Activated T-helper 1 cell treated with anti-CD3 and anti-CD28 coated beads, Interleukin-12 subunit alpha, Interleukin-12 subunit beta, Interleukin-2, Interleukin-4 antibody, amounts not matched to agents 30 ng/mL and 10 ng/mL and 1 ng/mL, durations not matched to agents 14 hours and 24 hours and 36 hours (primary cell): ENCODE measurements around the gene TMEM203. TPM values are rescaled to one million over a fixed set of nuclear protein-coding genes. Genes with fewer than 3 reads are reported as not detected.

Experiments
- DNase-seq: peaks from one replicate; pipeline ENCODE4 v3.0.0; 2021; ENCODE audit warnings: low spot score
- H3K27ac Mint-ChIP-seq: one replicate; pipeline ENCODE4 v1.8.0; 2021; ENCODE audit warnings: mild to moderate bottlenecking, mixed read lengths
- H3K27me3 Mint-ChIP-seq: one replicate; pipeline ENCODE4 v1.8.0; 2022; ENCODE audit warnings: mild to moderate bottlenecking, moderate library complexity, mixed read lengths; ENCODE audit not compliant: insufficient read depth
- H3K36me3 Mint-ChIP-seq: one replicate; pipeline ENCODE4 v1.8.0; 2021; ENCODE audit warnings: low read depth, mixed read lengths
- H3K4me1 Mint-ChIP-seq: one replicate; pipeline ENCODE4 v1.8.0; 2021; ENCODE audit warnings: low read depth, mixed read lengths
- H3K4me3 Mint-ChIP-seq: one replicate; pipeline ENCODE4 v1.8.0; 2021; ENCODE audit warnings: mild to moderate bottlenecking, moderate library complexity, mixed read lengths
- H3K9me3 Mint-ChIP-seq: one replicate; pipeline ENCODE4 v1.8.0; 2021; ENCODE audit warnings: mixed read lengths
- intact Hi-C: fragments of 100-400 bp; cut with micrococcal nuclease; formaldehyde crosslinking; loops from one replicate; pipeline ENCODE4 v1.15.1; 2024
- total RNA-seq: library from RNA; stranded (reverse); gene quantifications from 2 replicates; pipeline ENCODE4 v1.2.3, GENCODE V29; 2022

Gene TMEM203
- total RNA-seq, 1 donor from 2014 or later: 40.5 TPM

DNA sequence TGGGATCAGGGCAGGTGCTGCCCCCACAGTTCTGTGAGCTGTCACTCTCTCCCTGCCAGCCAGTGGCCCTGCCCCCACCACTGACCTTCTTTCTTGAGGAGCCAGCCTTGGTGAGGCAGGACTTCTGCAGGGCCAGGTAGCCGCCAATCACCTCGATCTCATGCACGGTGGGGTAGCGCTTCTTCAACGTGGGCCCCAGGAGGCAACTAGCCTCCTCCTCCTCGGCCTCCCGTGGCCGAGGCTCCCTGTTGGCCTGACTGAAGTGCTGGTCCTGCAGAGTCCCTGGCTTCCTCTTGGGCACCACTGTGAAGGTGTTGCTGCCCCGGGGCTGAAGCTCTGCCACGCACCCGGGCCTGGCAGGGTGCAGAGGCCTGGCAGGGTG, 6.6 kb downstream of the TMEM203 start:
- Mint-ChIP-seq H3K9me3 (no peaks in the 10 kb centered on the region), H3K36me3 (peaks cover 4% of the 10 kb centered on the region), H3K4me3 (peak overlapping the region; percentile 60), H3K4me1 (peaks cover 13% of the 10 kb centered on the region), H3K27ac (no peak overlapping the region), H3K27me3 (no peaks in the 10 kb centered on the region)
- no peak for DNase-seq
- intact Hi-C loops: no loop called here

DNA sequence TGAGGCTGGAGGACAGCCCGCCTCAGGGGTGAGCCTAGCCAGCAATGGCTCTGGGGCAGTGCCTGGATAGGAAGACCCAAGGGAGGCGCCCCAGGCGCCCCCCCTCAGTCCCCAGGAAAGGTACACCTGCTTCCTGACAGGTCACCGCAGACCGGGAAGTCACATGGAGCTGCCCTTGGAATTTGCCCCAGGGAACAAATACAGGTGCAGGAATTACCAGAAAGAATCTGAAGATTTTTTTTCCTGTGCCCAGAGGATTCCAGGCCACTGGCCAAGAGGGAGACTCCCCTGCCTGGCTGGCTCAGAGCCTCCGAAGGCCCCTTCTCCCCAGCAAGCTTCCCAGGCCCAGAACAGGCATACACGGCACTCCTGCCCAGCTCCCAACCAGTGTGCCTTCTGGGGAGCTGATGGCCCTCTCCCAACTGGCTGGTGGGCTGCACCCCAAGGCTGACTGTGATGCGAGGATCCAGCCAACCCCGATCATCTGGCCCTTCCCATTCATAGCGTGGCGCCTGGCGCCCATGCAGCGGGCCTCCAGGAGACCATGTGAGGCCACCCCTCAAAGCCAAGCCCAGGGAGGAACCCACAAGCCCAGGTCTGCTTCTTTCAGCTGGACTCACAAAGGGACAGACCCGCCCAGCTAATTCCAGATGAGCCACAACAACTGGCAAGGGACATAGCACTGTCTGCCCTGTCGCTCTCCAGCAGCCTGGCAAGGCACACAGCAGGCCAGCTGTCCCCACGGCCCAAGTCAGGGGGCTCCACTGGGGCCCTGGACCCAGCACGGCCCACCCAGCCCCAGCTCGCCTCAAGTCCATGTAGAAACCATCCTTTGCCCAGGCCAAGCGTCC, 7.2 kb downstream of the TMEM203 start:
- H3K4me1 Mint-ChIP-seq: peaks cover 11% of the 10 kb centered on the region
- no peaks in the 10 kb centered on the region for H3K27me3 Mint-ChIP-seq
- no peak for DNase-seq

GRCh38 chr9:137195525-137196220, 9.8 kb downstream of the TMEM203 start:
- H3K9me3 Mint-ChIP-seq: no peaks in the 10 kb centered on the region
- no peak overlapping the region for H3K27ac Mint-ChIP-seq
- H3K4me1 Mint-ChIP-seq: no peaks in the 10 kb centered on the region
- DNase-seq: no peak
- intact Hi-C loops: no loop called here
- no peaks in the 10 kb centered on the region for H3K27me3 Mint-ChIP-seq
- H3K4me3 Mint-ChIP-seq: peak overlapping the region; percentile 26
- peaks cover 2% of the 10 kb centered on the region for H3K36me3 Mint-ChIP-seq

More for the DNA sequence above, 7.2 kb downstream of the TMEM203 start:
- Mint-ChIP-seq H3K9me3 (no peaks in the 10 kb centered on the region), H3K36me3 (peaks cover 4% of the 10 kb centered on the region), H3K4me3 (peak overlapping the region; percentile 60), H3K27ac (no peak overlapping the region)
- intact Hi-C loops: no loop called here

GRCh38 chr9:137194909-137195308, 10.5 kb downstream of the TMEM203 start:
- Mint-ChIP-seq H3K36me3 (peaks cover 2% of the 10 kb centered on the region), H3K27me3 (no peaks in the 10 kb centered on the region), H3K4me1 (no peaks in the 10 kb centered on the region), H3K27ac (no peak overlapping the region), H3K4me3 (no peak overlapping the region), H3K9me3 (no peaks in the 10 kb centered on the region)
- intact Hi-C loops: no loop called here
- DNase-seq: no peak

DNA sequence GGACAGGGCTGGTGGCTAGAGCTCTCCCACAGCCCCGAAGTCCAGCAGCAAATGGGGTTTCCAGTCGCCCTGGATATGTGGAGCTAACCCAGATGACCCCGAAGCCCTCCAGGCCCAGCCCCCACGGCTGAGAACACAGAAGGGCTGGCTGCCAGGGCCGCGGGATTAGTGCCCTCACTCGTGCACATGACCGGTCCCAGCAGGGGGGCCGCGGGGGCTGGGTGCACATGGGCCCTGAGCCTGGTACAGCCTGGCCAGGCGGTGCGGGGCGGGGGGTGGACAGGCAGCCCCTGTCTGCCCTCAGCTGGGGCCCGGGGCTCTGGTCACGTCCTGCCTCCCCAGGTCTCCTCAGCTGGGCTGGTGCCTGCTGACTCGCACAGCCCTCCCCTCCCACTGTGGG, 11.1 kb downstream of the TMEM203 start:
- H3K27ac Mint-ChIP-seq: no peak overlapping the region
- no peaks in the 10 kb centered on the region for H3K27me3 Mint-ChIP-seq
- no peak for DNase-seq
- H3K9me3 Mint-ChIP-seq: no peaks in the 10 kb centered on the region
- intact Hi-C loops: no loop called here
- peaks cover 3% of the 10 kb centered on the region for H3K4me1 Mint-ChIP-seq
- H3K36me3 Mint-ChIP-seq: peaks cover 2% of the 10 kb centered on the region
- no peak overlapping the region for H3K4me3 Mint-ChIP-seq

- Mint-ChIP-seq H3K36me3 (peaks cover 5% of the 10 kb centered on the region), H3K4me1 (peaks cover 8% of the 10 kb centered on the region), H3K27ac (no peak overlapping the region), H3K27me3 (no peaks in the 10 kb centered on the region), H3K4me3 (no peak overlapping the region), H3K9me3 (no peaks in the 10 kb centered on the region)
- no peak for DNase-seq
- intact Hi-C loops: no loop called here
Measured at GRCh38 chr9:137193771-137194170, 11.7 kb downstream of the TMEM203 start.

DNA sequence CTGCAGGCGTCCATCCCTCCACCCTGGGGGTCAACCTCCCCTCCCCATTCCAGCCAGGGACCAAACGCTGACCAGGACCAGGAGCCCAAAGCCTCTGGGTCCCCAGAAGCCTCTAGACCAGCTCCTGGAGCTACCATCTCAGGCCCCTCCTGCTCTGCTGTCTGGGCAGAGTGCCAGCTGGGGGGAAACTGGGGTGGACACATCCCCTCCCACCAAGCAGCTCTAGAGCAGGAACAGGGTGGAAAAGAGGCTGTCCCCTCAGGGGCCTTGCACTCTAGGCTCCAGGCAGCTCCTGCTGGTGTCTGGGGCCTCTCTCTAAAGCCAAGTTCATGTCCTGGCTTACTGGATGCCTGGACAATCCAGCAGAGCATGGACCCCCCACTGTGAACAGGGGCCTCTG, 12.6 kb downstream of the TMEM203 start:
- no peaks in the 10 kb centered on the region for H3K9me3 Mint-ChIP-seq
- no peak for DNase-seq
- H3K27me3 Mint-ChIP-seq: no peaks in the 10 kb centered on the region
- peaks cover 5% of the 10 kb centered on the region for H3K36me3 Mint-ChIP-seq
- H3K4me1 Mint-ChIP-seq: peaks cover 8% of the 10 kb centered on the region
- H3K4me3 Mint-ChIP-seq: no peak overlapping the region
- no peak overlapping the region for H3K27ac Mint-ChIP-seq
- intact Hi-C loops: no loop called here

DNA sequence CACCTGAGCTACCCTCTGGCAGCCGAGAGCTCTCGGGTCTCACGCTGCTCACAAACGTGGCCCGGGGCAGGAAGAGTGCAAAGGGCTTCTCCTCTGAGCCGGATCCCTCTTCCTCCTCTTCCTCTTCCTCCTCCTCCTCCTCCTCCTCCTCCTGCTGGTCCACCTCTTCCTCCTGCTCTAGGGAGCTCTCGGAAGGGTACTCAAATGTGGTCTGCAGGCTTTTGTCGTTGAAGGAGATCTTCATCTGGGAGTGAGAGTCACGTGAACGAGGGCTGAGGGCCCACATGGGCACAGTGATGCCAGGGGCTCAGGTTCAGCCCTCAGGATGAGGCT, 13.0 kb downstream of the TMEM203 start:
- no peak overlapping the region for H3K4me3 Mint-ChIP-seq
- DNase-seq: no peak
- H3K4me1 Mint-ChIP-seq: peaks cover 12% of the 10 kb centered on the region
- peaks cover 4% of the 10 kb centered on the region for H3K27me3 Mint-ChIP-seq
- H3K9me3 Mint-ChIP-seq: no peaks in the 10 kb centered on the region
- intact Hi-C loops: no loop called here
- H3K27ac Mint-ChIP-seq: no peak overlapping the region
- peaks cover 5% of the 10 kb centered on the region for H3K36me3 Mint-ChIP-seq

DNA sequence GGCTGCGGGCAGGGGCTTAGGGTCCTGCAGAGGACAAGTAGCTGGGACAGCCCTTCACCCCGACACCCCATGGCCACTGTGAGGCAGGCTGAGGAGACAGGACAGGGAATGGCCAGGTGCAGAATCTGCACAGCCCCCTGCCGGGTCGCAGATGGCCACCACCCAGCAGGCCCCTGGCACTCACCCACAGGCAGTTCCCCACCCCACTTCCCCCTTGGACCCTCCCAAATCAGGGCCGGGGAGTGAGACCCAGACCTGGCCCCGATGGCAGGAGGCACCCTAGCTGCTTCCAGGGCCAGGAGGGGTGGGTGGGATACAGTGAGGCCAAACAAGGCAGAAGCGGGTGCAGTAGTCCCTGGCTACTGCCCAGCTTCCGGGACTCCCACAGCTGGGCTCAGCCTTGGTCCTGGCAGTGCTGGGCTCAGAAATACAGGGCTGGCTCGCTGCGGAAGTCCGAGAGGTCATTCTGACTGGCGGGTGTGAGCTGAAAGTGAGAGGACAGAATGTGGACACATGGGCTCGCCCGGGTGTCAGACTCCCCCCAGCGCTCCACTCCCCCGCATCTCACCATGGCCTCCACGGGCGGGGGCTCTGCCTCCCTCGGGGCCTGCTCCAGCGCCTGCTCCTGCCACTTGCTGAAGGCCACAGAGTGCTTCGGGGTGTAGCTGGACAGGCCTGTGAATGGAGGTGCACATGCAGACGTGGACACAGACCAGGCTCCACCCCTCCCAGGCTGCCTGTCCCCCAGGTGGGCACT, 13.6 kb downstream of the TMEM203 start:
- H3K27ac Mint-ChIP-seq: no peak overlapping the region
- H3K4me1 Mint-ChIP-seq: peaks cover 17% of the 10 kb centered on the region

DNA sequence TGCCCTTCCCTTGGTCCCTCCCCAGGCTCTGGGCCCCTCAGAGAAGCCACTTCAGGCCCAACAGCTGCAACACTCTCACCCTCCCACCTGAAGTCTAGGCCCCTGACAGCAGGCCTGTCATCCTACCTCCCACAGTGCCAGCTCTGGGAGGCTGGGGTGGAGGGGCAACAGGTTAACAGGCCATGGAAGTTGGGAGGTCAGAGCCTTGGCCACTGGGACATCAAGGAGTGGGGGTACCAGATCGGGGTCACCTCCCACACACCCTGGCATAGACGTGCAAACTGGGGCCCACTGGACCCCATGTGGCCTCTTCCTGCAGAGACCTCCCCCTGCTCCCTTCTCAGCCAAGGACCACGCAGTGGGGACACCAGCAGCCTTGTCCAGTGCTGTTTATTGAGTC, 14.2 kb downstream of the TMEM203 start:
- peak overlapping the region; percentile 75 for H3K4me3 Mint-ChIP-seq
- peaks cover 24% of the 10 kb centered on the region for H3K4me1 Mint-ChIP-seq
- intact Hi-C loops: no loop called here
- H3K27me3 Mint-ChIP-seq: peaks cover 4% of the 10 kb centered on the region
- no peaks in the 10 kb centered on the region for H3K9me3 Mint-ChIP-seq
- peaks cover 5% of the 10 kb centered on the region for H3K36me3 Mint-ChIP-seq
- H3K27ac Mint-ChIP-seq: no peak overlapping the region
- DNase-seq: no peak

More for the DNA sequence above, 13.6 kb downstream of the TMEM203 start:
- DNase-seq: no peak
- peaks cover 5% of the 10 kb centered on the region for H3K36me3 Mint-ChIP-seq
- intact Hi-C loops: no loop called here
- no peak overlapping the region for H3K4me3 Mint-ChIP-seq
- H3K9me3 Mint-ChIP-seq: no peaks in the 10 kb centered on the region
- peaks cover 4% of the 10 kb centered on the region for H3K27me3 Mint-ChIP-seq

DNA sequence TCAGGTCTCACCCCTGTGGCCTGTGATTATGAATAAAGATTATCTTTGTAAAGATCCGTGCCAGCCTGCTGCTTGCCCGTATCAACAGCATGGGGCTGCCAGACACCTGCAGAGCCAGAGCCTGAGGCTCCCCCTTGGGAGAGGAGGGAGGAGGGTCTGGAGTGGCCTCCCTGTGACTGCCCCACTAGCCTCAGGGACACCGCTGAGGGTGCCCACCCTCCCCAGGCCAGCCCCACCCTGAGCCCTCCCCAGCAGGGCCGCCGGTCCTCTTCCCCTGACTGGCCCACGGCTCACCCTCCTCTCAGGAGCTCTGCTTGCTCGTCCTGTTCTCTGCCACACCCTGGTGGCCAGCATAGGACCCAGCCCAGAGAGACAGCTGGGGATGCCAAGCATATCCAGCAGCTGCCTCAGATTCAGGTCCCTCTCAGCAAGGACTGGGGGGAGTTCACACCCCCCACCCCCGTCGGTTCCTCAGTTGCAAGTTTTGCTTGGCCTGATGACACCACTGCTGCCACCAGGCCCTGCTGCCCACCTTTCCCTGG, 15.1 kb downstream of the TMEM203 start:
- Mint-ChIP-seq H3K4me3 (peak overlapping the region; percentile 75), H3K27ac (peak overlapping the region; percentile 79), H3K36me3 (peaks cover 5% of the 10 kb centered on the region), H3K9me3 (no peaks in the 10 kb centered on the region), H3K4me1 (peaks cover 24% of the 10 kb centered on the region), H3K27me3 (peaks cover 4% of the 10 kb centered on the region)
- intact Hi-C loops: no loop called here
- DNase-seq: no peak

DNA sequence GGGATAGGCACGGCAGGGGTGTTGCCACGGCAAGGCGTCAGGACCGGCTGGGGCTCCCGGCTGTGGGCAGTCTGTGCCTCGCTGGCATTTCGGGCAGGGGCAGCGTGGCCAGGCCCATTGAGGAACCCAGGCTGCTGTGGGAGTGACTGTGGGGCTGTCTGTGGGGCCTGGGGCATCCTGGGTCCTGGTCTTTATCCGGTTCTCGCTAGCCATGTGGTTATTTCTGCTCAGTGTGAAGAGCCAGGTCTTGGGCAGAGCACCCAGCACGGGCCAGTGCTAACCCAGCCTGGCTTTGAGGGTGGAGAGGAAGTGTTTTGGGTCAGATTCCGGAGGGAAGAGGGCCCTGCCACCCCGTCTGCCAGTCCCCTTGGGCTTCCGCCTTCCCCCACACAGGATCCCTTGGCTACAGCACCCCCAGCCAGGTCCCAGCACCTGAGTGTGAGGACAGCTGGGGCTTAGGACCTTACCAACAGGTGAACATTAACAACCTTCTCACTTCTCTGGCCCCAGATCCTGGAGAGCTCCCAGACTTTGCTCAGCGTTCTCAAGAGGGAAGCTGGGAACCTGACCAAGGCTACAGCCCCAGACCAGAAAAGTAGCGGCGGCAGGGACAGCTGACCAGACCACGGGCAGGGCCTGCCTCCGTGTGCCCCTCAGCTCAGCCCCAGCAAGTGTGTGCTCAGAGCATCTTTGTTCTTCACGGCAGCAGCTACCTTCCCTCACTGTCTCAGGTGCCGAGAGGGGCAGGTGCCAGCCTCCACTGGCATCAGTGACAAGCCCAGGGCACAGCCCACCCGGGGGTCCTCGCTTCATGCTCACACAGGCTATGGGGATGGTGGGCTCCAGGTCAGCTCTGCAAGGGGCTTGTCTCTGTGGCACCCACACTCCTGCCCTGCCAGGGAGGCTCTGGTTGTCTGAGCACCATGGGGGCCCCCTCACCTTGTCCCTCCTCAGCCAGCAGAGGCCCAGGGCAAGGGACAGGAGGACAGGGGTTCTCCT, 15.9 kb downstream of the TMEM203 start:
- Mint-ChIP-seq H3K36me3 (peaks cover 5% of the 10 kb centered on the region), H3K27me3 (peaks cover 4% of the 10 kb centered on the region), H3K4me3 (peak overlapping the region; percentile 97), H3K4me1 (peaks cover 24% of the 10 kb centered on the region), H3K9me3 (no peaks in the 10 kb centered on the region), H3K27ac (peak overlapping the region; percentile 87)
- intact Hi-C loops: loop anchor here (1.0 to 2.0 kb wide), 3 partner anchors 33 to 75 kb away; partner anchors contain the start of genes DPP7 and RNF224
- DNase-seq: no peak
